IMR-90 (cell line): ENCODE results near the gene SLIT3. TPM values are rescaled to one million over a fixed set of nuclear protein-coding genes. Genes with fewer than 3 reads are reported as not detected.

Source experiments
- ATAC-seq: fragments of 200-7000 bp; cut with Tn5 transposase; 2 replicates; pipeline ENCODE4 v1.9.1; 2020; ENCODE audit warnings: low read depth, mild to moderate bottlenecking, moderate library complexity
- BruUV-seq: library from RNA; stranded (reverse); fragments of 400-500 nt; replicated peaks from 2 replicates; lab custom pipeline; 2021; lab: Mats Ljungman, UMichigan
- CTCF ChIA-PET: fragments of 300-600 bp; formaldehyde crosslinking; extraction: SDS; loops from one replicate; lab custom pipeline; 2021; ENCODE audit warnings: antibody characterized with exemption; lab: Yijun Ruan, JAX
- POLR2A ChIA-PET: fragments of 300-600 bp; sonication (Branson Sonifier 250); formaldehyde crosslinking; loops from one replicate; lab custom pipeline; 2022; ENCODE audit warnings: antibody characterized with exemption; ENCODE audit not compliant: unreplicated experiment; lab: Charles Lee
- DNase-seq: peaks from one replicate; pipeline ENCODE4 v3.0.0; 2013
- H2AFZ ChIP-seq: replicated peaks from 2 replicates; pipeline ENCODE3; 2013; ENCODE audit warnings: low read length, mild to moderate bottlenecking; ENCODE audit not compliant: poor library complexity
- H2AK5ac ChIP-seq: 2 replicates; pipeline ENCODE4 v1.6.1; 2013; ENCODE audit warnings: low read depth, low read length, inconsistent platforms
- H2AK9ac ChIP-seq: replicated peaks from 2 replicates; pipeline ENCODE3; 2013; ENCODE audit warnings: mild to moderate bottlenecking, low read depth, low read length, moderate library complexity; ENCODE audit not compliant: poor library complexity
- H2BK120ac ChIP-seq: 2 replicates; pipeline ENCODE4 v1.6.1; 2013; ENCODE audit warnings: low read depth, low read length, inconsistent platforms
- H2BK15ac ChIP-seq: 3 replicates; pipeline ENCODE4 v1.6.1; 2013; ENCODE audit warnings: low read depth, low read length, inconsistent platforms
- H2BK20ac ChIP-seq: 2 replicates; pipeline ENCODE4 v1.6.1; 2013; ENCODE audit warnings: low read depth, mild to moderate bottlenecking, inconsistent platforms, low read length, moderate library complexity
- H2BK5ac ChIP-seq: 2 replicates; pipeline ENCODE4 v1.6.1; 2013; ENCODE audit warnings: mild to moderate bottlenecking, low read depth, low read length, inconsistent platforms; ENCODE audit not compliant: poor library complexity, severe bottlenecking
- H3K14ac ChIP-seq: replicated peaks from 2 replicates; pipeline ENCODE4 v1.6.1; 2013; ENCODE audit warnings: low read depth, low read length, inconsistent platforms
- H3K18ac ChIP-seq: 2 replicates; pipeline ENCODE4 v1.6.1; 2013; ENCODE audit warnings: low read depth, low read length, control low read depth
- H3K23ac ChIP-seq: 2 replicates; pipeline ENCODE4 v1.6.1; 2013; ENCODE audit warnings: low read depth, low read length, inconsistent platforms
- H3K27ac ChIP-seq: 2 replicates; pipeline ENCODE4 v1.5.1; 2013; ENCODE audit warnings: mild to moderate bottlenecking, control low read depth, low read length; ENCODE audit not compliant: insufficient read depth
- H3K27me3 ChIP-seq: 2 replicates; pipeline ENCODE4 v1.6.1; 2013; ENCODE audit warnings: low read length; ENCODE audit not compliant: control insufficient read depth, insufficient read depth
- H3K36me3 ChIP-seq: 2 replicates; pipeline ENCODE4 v1.6.1; 2013; ENCODE audit warnings: low read length, mixed read lengths; ENCODE audit not compliant: control insufficient read depth, insufficient read depth
- H3K4ac ChIP-seq: 2 replicates; pipeline ENCODE4 v1.6.1; 2013; ENCODE audit warnings: low read depth, low read length, inconsistent platforms
- H3K4me1 ChIP-seq: 2 replicates; pipeline ENCODE4 v1.6.1; 2013; ENCODE audit warnings: low read length, mixed read lengths; ENCODE audit not compliant: control insufficient read depth, insufficient read depth
- H3K4me2 ChIP-seq: 2 replicates; pipeline ENCODE4 v1.6.1; 2013; ENCODE audit warnings: low read depth, mild to moderate bottlenecking, control low read depth, low read length, moderate library complexity
- H3K4me3 ChIP-seq: 2 replicates; pipeline ENCODE4 v1.5.1; 2013; ENCODE audit warnings: low read depth, mild to moderate bottlenecking, control low read depth, low read length, moderate library complexity; ENCODE audit not compliant: insufficient read depth
- H3K56ac ChIP-seq: 2 replicates; pipeline ENCODE4 v1.6.1; 2013; ENCODE audit warnings: low read length, inconsistent platforms; ENCODE audit not compliant: insufficient read depth; ENCODE audit errors: extremely low read depth
- H3K79me1 ChIP-seq, 2 experiments: 2 replicates each; pipeline ENCODE4 v1.6.1; 2013; ENCODE audit warnings: low read length in 2 of 2, inconsistent platforms in 1 of 2, low read depth in 1 of 2
- H3K9ac ChIP-seq: 2 replicates; pipeline ENCODE4 v1.6.1; 2013; ENCODE audit warnings: low read depth, low read length, control low read depth
- H3K9me1 ChIP-seq: 2 replicates; pipeline ENCODE4 v1.6.1; 2013; ENCODE audit warnings: low read length, inconsistent platforms; ENCODE audit not compliant: insufficient read depth
- H3K9me3 ChIP-seq: 2 replicates; pipeline ENCODE4 v1.6.1; 2013; ENCODE audit warnings: low read length; ENCODE audit not compliant: control insufficient read depth, insufficient read depth
- H4K20me1 ChIP-seq: 2 replicates; pipeline ENCODE4 v1.6.1; 2013; ENCODE audit warnings: low read length, inconsistent platforms; ENCODE audit not compliant: insufficient read depth
- H4K5ac ChIP-seq: 2 replicates; pipeline ENCODE4 v1.6.1; 2013; ENCODE audit warnings: mild to moderate bottlenecking, low read depth, low read length, control low read depth
- H4K8ac ChIP-seq, 2 experiments: 2 replicates each; pipeline ENCODE4 v1.6.1; 2013; ENCODE audit warnings: low read depth in 2 of 2, low read length in 2 of 2, control low read depth in 1 of 2, inconsistent platforms in 1 of 2
- H4K91ac ChIP-seq: 2 replicates; pipeline ENCODE4 v1.6.1; 2013; ENCODE audit warnings: low read depth, low read length, inconsistent platforms; ENCODE audit not compliant: insufficient read depth
- BHLHE40 ChIP-seq: fragments of 150-350 bp; IDR thresholded peaks from 2 replicates; pipeline ENCODE4 v1.6.1; 2016; ENCODE audit warnings: mild to moderate bottlenecking, low read depth, low read length
- FOS ChIP-seq: fragments of 150-350 bp; IDR thresholded peaks from 2 replicates; pipeline ENCODE4 v1.6.1; 2016; ENCODE audit warnings: low read depth, low read length
- MAZ ChIP-seq: IDR thresholded peaks from 2 replicates; pipeline ENCODE4 v1.6.1; 2012; ENCODE audit warnings: low read depth, mild to moderate bottlenecking, low read length, improper control_type of control experiment, moderate library complexity, borderline replicate concordance
- NFE2L2 ChIP-seq: fragments of 150-350 bp; IDR thresholded peaks from 2 replicates; pipeline ENCODE4 v1.6.1; 2016; ENCODE audit warnings: low read depth, mild to moderate bottlenecking, low read length
- RCOR1 ChIP-seq: IDR thresholded peaks from 2 replicates; pipeline ENCODE4 v1.6.1; 2012; ENCODE audit warnings: mild to moderate bottlenecking, low read length, improper control_type of control experiment; ENCODE audit not compliant: insufficient replicate concordance
- WGBS, 2 experiments: methylation state at CpG; one replicate each; pipeline versions ENCODE4 v1.1.5 to v1.1.7; 2013; ENCODE audit warnings: missing lambda C conversion rate in 2 of 2; ENCODE audit not compliant: insufficient read length in 1 of 2; ENCODE audit errors: extremely low coverage in 2 of 2; 5-methylcytosine and 5-hydroxymethylcytosine counted together
- dilution Hi-C: fragments of 300-500 bp; cut with HindIII; formaldehyde crosslinking; loops from one replicate; pipeline ENCODE4 v1.14.3; 2018; ENCODE audit warnings: low sequenced_read_pairs; ENCODE audit not compliant: unreplicated experiment
- in situ Hi-C: fragments of 300-500 bp; cut with MboI; formaldehyde crosslinking; loops from 3 replicates; pipeline ENCODE4 v1.14.3; 2019; ENCODE audit warnings: low sequenced_read_pairs, inconsistent platforms, mixed read lengths
- intact Hi-C: fragments of 100-400 bp; cut with micrococcal nuclease; formaldehyde crosslinking; loops from 2 replicates; pipeline ENCODE4 v1.10.0; 2022
- polyA plus RNA-seq, 3 experiments: library from polyadenylated mRNA; depleted of rRNA; stranded (reverse); fragments of >200 nt; gene quantifications; 2 replicates each; pipeline ENCODE4 v1.2.3, GENCODE V29; 2012; ENCODE audit warnings: low replicate concordance in 1 of 3
- total RNA-seq: library from RNA; depleted of rRNA; stranded (reverse); fragments of >200 nt; gene quantifications from 2 replicates; pipeline ENCODE4 v1.2.3, GENCODE V29; 2012
- TF ChIP-seq, protein P1 (sequence below): fragments of 150-350 bp; IDR thresholded peaks from 2 replicates; pipeline ENCODE4 v1.6.1; 2016; ENCODE audit warnings: low read depth, mild to moderate bottlenecking, low read length, moderate library complexity, borderline replicate concordance

Gene SLIT3
- total and polyA plus RNA-seq, 2 of the 4 experiments (the other 2 are of a cell fraction), result 0.18 to 0.50 TPM

DNA sequence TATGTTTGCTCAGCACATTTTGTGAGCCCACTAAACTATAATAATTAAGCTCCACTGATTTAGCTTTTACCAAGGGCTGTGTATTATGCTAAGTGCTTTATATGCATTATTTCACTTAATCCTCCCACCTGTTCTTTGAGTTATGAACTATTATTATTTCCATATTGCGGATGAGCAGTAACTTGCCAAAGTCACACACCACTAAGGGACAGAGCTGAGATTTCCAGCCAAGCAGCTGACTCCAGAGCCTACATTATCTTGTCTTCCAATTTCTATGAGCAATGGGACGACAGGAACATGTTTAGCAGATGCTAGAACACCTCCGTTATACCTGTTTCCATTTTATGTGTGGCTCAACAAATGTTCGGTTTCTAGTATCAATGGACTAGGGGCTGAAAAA lies 484.3 kb downstream of the SLIT3 start:
- WGBS, 2 experiments, result no CpG with 5 or more reads among the region's 4 CpGs
- no TSS peak for BruUV-seq
- Histone ChIP-seq H3K27me3 (no peaks in the 10 kb centered on the region), H2BK5ac (no peak overlapping the region), H2AFZ (no peak overlapping the region), H3K23ac (no peak overlapping the region), H3K56ac (no peak overlapping the region), H3K9me3 (no peaks in the 10 kb centered on the region), H4K20me1 (no peaks in the 10 kb centered on the region), H3K18ac (no peak overlapping the region), H3K14ac (no peak overlapping the region), H2BK20ac (no peak overlapping the region), H4K8ac (no peak overlapping the region), H3K9ac (no peak overlapping the region), H2BK15ac (no peak overlapping the region), H3K9me1 (no peaks in the 10 kb centered on the region), H2BK120ac (no peak overlapping the region), H3K79me1 (no peaks in the 10 kb centered on the region), H3K27ac (no peak overlapping the region), H3K36me3 (no peaks in the 10 kb centered on the region), H2AK9ac (no peak overlapping the region), H2AK5ac (no peak overlapping the region), H4K91ac (no peak overlapping the region), H3K4ac (no peak overlapping the region), H3K4me3 (no peak overlapping the region), H3K4me2 (no peak overlapping the region), H3K4me1 (no peaks in the 10 kb centered on the region), H4K5ac (no peak overlapping the region)
- POLR2A ChIA-PET, result no interaction called here
- ATAC-seq, result no peak
- CTCF ChIA-PET, result no interaction called here
- DNase-seq, result no peak
- intact Hi-C loops, result no loop called here
- in situ Hi-C loops, result loop anchor here (25.0 kb wide), 1 partner anchor 554 kb away; no protein-coding TSS in a partner anchor
- no peak for TF ChIP-seq BHLHE40
- no peak for TF ChIP-seq RCOR1
- no peak for TF ChIP-seq MAZ
- TF ChIP-seq FOS, result no peak
- TF ChIP-seq, protein P1, sequence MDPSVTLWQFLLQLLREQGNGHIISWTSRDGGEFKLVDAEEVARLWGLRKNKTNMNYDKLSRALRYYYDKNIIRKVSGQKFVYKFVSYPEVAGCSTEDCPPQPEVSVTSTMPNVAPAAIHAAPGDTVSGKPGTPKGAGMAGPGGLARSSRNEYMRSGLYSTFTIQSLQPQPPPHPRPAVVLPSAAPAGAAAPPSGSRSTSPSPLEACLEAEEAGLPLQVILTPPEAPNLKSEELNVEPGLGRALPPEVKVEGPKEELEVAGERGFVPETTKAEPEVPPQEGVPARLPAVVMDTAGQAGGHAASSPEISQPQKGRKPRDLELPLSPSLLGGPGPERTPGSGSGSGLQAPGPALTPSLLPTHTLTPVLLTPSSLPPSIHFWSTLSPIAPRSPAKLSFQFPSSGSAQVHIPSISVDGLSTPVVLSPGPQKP, result no peak
- no peak for TF ChIP-seq NFE2L2
- dilution Hi-C loops, result no loop called here
